ENCODE results near the gene SUFU. TPM values are rescaled to one million over a fixed set of nuclear protein-coding genes. Genes with fewer than 3 reads are reported as not detected.

Gene SUFU
- total RNA-seq, 1 donor = 3.6 TPM

DNA sequence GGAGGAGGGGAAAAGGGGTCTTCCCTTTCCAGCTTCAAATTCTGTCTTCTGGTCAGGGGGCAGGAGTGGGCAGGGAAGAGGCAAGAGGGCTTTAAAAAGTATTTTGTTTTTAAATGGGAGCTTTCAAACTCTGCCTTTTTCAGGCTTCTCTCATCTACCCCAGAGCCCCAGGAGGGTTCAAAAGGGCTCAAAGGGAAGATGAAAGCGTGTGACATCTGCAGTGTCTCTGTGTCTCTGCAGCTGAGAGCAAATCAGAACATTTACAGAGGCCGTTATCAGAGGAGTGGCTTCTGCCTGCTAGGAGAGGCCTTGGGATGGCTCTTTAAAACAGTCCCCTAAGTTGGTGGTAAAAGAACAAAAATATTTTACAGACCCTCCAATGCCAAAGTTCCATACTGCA lies 170.8 kb downstream of the SUFU start:
- Histone ChIP-seq H2AFZ (ENCODE audit: low read length) (peak overlapping the region; percentile 80), H4K20me1 (ENCODE audit: insufficient read depth, low read length) (no peaks in the 10 kb centered on the region), H3K9me3 (ENCODE audit: low read depth, low read length) (no peaks in the 10 kb centered on the region), H3K27ac (ENCODE audit: low read depth, low read length) (peak overlapping the region; percentile 97), H3K79me2 (ENCODE audit: insufficient read depth, low read length) (no peaks in the 10 kb centered on the region), H3K4me1 (ENCODE audit: insufficient read depth, low read length) (peaks cover 44% of the 10 kb centered on the region), H3K36me3 (ENCODE audit: insufficient read depth, low read length) (no peaks in the 10 kb centered on the region), H3K4me3 (ENCODE audit: insufficient read depth, low read length) (peak overlapping the region; percentile 67), H3K4me2 (ENCODE audit: insufficient read depth, low read length) (peak overlapping the region; percentile 90), H3K27me3 (ENCODE audit: insufficient read depth, low read length) (no peaks in the 10 kb centered on the region)
- DNase-seq (ENCODE audit: insufficient read length, low spot score, missing footprints) = peak; percentile 19
- TF ChIP-seq, protein P1, sequence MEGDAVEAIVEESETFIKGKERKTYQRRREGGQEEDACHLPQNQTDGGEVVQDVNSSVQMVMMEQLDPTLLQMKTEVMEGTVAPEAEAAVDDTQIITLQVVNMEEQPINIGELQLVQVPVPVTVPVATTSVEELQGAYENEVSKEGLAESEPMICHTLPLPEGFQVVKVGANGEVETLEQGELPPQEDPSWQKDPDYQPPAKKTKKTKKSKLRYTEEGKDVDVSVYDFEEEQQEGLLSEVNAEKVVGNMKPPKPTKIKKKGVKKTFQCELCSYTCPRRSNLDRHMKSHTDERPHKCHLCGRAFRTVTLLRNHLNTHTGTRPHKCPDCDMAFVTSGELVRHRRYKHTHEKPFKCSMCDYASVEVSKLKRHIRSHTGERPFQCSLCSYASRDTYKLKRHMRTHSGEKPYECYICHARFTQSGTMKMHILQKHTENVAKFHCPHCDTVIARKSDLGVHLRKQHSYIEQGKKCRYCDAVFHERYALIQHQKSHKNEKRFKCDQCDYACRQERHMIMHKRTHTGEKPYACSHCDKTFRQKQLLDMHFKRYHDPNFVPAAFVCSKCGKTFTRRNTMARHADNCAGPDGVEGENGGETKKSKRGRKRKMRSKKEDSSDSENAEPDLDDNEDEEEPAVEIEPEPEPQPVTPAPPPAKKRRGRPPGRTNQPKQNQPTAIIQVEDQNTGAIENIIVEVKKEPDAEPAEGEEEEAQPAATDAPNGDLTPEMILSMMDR (IDR thresholded peaks at IDR 0.05; ENCODE audit: extremely low read depth, low read depth, low read length) = no peak

DNA sequence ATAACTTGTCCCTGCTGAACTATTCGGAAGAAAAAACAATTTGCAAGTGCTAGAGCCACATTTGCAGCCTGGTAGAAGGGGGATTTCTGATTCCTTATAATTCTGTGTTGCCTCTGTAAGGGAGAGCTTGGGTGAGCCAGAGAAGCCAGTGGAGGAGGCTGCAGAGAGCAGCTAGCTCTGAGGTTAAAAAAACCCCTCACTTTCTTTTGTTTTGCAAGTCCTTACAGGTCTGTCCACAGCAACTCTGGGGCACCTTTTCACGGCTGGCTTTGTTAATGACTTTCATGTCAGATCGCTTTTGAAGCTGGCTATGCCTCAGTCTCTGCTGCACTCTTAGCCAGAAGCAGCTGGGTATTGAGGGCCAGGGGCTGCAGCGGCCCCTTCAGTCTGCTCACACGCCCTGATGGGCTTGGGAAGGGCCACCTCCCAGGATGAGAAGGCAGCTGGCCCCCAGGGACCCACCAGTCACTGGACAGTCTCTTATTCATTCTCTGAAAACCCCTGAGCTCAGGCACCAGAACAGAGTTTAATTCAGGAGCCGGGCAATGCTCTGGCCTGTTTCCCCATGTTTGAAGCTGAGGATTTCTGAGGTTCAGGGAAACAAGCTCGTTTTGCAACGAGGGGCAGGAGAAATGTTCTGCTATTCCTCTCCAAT lies 171.4 kb downstream of the SUFU start:
- Histone ChIP-seq H3K4me3 (ENCODE audit: insufficient read depth, low read length) (peak overlapping the region; percentile 38), H3K27me3 (ENCODE audit: insufficient read depth, low read length) (no peaks in the 10 kb centered on the region), H2AFZ (ENCODE audit: low read length) (peak overlapping the region; percentile 18), H3K79me2 (ENCODE audit: insufficient read depth, low read length) (no peaks in the 10 kb centered on the region), H3K9me3 (ENCODE audit: low read depth, low read length) (no peaks in the 10 kb centered on the region), H3K36me3 (ENCODE audit: insufficient read depth, low read length) (no peaks in the 10 kb centered on the region), H3K27ac (ENCODE audit: low read depth, low read length) (peak overlapping the region; percentile 97), H3K4me1 (ENCODE audit: insufficient read depth, low read length) (peaks cover 44% of the 10 kb centered on the region), H4K20me1 (ENCODE audit: insufficient read depth, low read length) (no peaks in the 10 kb centered on the region), H3K4me2 (ENCODE audit: insufficient read depth, low read length) (peak overlapping the region; percentile 90)
- DNase-seq (ENCODE audit: insufficient read length, low spot score, missing footprints) = peak; percentile 41
- TF ChIP-seq, protein P1 (IDR thresholded peaks at IDR 0.05; ENCODE audit: extremely low read depth, low read depth, low read length) = no peak

DNA sequence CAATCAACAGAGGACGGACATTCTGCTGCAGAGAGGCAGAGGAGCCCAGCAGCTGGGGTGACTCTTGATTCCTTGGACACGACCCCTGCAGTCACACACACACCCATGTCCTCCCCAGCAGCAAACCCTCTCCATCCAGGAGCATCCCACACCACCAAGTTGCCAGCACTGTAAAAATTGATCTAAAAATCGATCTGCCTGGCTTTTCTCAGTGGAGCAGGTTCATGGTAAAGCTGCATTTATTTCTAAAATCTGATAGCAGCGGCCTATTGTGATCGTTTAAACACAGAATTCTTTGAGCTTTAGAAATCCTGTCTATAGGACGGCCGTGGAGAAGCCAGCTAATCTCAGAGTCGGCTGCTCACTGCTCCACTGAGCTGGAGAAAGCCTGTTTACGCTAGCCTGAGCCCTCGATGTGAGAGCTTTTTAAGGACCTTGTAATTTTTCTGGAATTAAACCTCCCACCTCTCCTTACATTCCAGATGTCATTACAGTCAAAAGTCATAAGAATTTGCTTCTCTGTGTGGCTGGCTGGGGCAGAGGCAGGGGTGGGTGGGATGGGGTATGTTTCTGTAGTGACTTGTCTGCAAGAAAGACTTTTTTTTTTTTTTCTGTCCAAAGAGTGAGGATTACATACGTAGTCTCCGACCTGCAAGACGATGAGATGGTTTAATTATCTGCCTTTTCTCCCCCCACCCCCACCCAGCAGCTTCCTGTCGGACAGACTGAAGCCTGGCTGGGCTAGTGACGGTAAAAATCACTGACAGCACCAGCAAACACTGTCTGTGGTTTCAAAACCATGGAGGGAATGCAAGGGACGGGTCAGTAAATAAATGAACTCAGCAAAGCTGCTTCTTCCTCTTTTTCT lies 172.1 kb downstream of the SUFU start:
- DNase-seq (ENCODE audit: insufficient read length, low spot score, missing footprints) = peak; percentile 85
- Histone ChIP-seq H3K36me3 (ENCODE audit: insufficient read depth, low read length) (no peaks in the 10 kb centered on the region), H3K79me2 (ENCODE audit: insufficient read depth, low read length) (no peaks in the 10 kb centered on the region), H4K20me1 (ENCODE audit: insufficient read depth, low read length) (no peaks in the 10 kb centered on the region), H3K9me3 (ENCODE audit: low read depth, low read length) (no peaks in the 10 kb centered on the region), H3K4me2 (ENCODE audit: insufficient read depth, low read length) (peak overlapping the region; percentile 90), H3K27me3 (ENCODE audit: insufficient read depth, low read length) (no peaks in the 10 kb centered on the region), H3K4me3 (ENCODE audit: insufficient read depth, low read length) (peak overlapping the region; percentile 38), H3K4me1 (ENCODE audit: insufficient read depth, low read length) (peaks cover 44% of the 10 kb centered on the region), H2AFZ (ENCODE audit: low read length) (peak overlapping the region; percentile 18), H3K27ac (ENCODE audit: low read depth, low read length) (peak overlapping the region; percentile 97)
- TF ChIP-seq, protein P1 (IDR thresholded peaks at IDR 0.05; ENCODE audit: extremely low read depth, low read depth, low read length) = no peak

Measured in osteoblast (primary cell).